ENCODE results near the gene SCARB2.

DNA sequence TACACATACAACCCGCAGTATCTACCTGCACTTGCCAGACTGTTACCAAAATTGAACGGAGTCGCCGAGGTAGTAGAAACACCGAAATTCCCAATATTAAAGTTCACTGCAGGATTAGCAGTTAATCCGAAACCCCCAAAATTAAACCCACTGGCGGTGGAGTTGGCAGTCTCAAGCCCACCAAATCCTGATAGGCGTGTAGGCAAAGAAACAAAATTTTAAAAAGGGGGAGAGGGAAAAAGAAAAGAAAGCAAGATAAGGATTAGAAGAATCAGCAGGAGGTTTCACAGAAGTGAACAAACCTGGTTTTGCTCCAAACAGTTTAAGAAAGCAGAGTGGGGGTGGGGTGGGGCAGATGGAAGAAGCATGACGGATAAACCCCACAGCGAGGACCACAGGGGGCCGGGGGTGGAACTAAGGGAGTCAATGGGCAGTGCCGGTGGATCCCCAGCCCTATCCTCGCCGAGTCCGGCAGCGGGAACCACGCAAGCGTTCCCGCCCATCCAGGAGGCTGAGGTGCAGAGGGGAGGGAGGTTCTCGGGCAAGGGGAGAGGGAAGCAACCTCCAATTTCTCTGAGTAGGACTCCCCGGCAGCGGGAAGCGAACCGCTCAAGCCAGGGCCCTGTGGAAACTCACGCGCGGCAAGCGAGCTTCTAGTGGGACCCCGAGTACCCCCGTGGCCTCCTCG, 66.0 kb downstream of the SCARB2 start:
- TF ChIP-seq GATA2 (IDR thresholded peaks at IDR 0.05; ENCODE audit: low read depth, low read length) (no peak), GATA3 (IDR thresholded peaks at IDR 0.05; ENCODE audit: low read depth, low read length) (no peak)
